ENCODE results near the gene CCDC6. TPM values are rescaled to one million over a fixed set of nuclear protein-coding genes. Genes with fewer than 3 reads are reported as not detected.

Gene CCDC6
- total RNA-seq, 1 experiment from 2014 or later = 58.4 TPM

DNA sequence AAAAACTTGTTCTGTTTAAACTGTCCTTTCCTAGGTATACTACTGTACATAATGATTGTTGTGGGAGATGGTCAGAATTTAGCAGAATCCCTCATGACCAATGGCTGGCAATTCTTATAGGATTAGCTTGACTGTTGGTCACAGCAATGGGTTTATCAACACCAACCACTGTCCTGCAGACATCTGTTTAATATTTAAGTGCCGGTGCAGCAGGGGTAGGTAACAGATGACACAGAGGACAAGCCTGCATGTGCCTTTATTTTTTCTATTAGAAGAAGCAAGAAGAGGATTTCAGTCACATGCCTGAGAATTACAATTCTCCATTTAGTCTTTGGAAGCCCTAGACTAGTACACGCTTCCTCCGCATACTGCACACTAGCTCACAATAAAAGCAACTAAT lies 48.4 kb downstream of the CCDC6 start:
- H3K36me3 Mint-ChIP-seq (ENCODE audit: insufficient read depth in 1 of 3, low read depth in 3 of 3) = peaks cover 12 to 25% (median 22%) of the 10 kb centered on the region in 3 experiments
- no peak overlapping the region for H3K56ac ChIP-seq (ENCODE audit: insufficient read length, low read depth, low read length)
- H4K8ac ChIP-seq (replicated peaks; ENCODE audit: insufficient read length, low read depth, low read length) = no peak overlapping the region
- no peak overlapping the region for H3K4ac ChIP-seq (ENCODE audit: low read depth, low read length)
- H2BK20ac ChIP-seq (ENCODE audit: low read depth, low read length, poor library complexity, severe bottlenecking) = no peak overlapping the region
- H3K18ac ChIP-seq (ENCODE audit: insufficient read length, low read depth, low read length) = no peak overlapping the region
- no peak overlapping the region for H2BK120ac ChIP-seq (ENCODE audit: low read depth, low read length, poor library complexity, severe bottlenecking)
- no peak overlapping the region for H3K4me3 Mint-ChIP-seq
- no peak overlapping the region for H2AK5ac ChIP-seq (ENCODE audit: insufficient read length, low read length)
- no peak overlapping the region for H3K4me2 ChIP-seq (ENCODE audit: insufficient read depth, insufficient read length, low read length)
- H3K9me3 ChIP-seq (ENCODE audit: control insufficient read depth, low read depth, low read length) = no peaks in the 10 kb centered on the region
- DNase-seq = no peak
- H3K27me3 ChIP-seq (ENCODE audit: insufficient read depth, low read length) = no peaks in the 10 kb centered on the region
- no peak overlapping the region for H4K5ac ChIP-seq (ENCODE audit: insufficient read length, low read depth, low read length)
- H3K9ac ChIP-seq (ENCODE audit: extremely low read depth, insufficient read length, low read length) = no peak overlapping the region
- H3K14ac ChIP-seq (ENCODE audit: insufficient read depth, low read length) = no peak overlapping the region
- H3K79me2 ChIP-seq (ENCODE audit: insufficient read depth, low read length) = peaks cover 28% of the 10 kb centered on the region; the same call in 1 of the 2 replicates
- H3K27ac Mint-ChIP-seq = no peak overlapping the region
- no peak overlapping the region for H2BK5ac ChIP-seq (ENCODE audit: insufficient read length, low read length)
- H3K27me3 Mint-ChIP-seq (ENCODE audit: low read depth) = no peaks in the 10 kb centered on the region
- H3K4me1 Mint-ChIP-seq = peaks cover 51 to 68% of the 10 kb centered on the region in 2 experiments
- peaks cover 2% of the 10 kb centered on the region for H3K79me1 ChIP-seq (ENCODE audit: insufficient read depth, low read depth, low read length, poor library complexity, severe bottlenecking)
- peaks cover 4 to 17% of the 10 kb centered on the region in 2 experiments; a peak in 4 of 5 replicates for H3K9me3 Mint-ChIP-seq
- no peak for TF ChIP-seq CTCF (conservative IDR thresholded peaks at IDR 0.05)
- H2AFZ ChIP-seq (ENCODE audit: low read length) = no peak overlapping the region
- no peak overlapping the region for H2BK15ac ChIP-seq (ENCODE audit: low read depth, low read length)
- no peak overlapping the region for H3K23ac ChIP-seq (ENCODE audit: insufficient read length, low read depth, low read length)
- no peaks in the 10 kb centered on the region for H3K23me2 ChIP-seq (ENCODE audit: insufficient read length, low read depth, low read length, poor library complexity, severe bottlenecking)
- H3T11ph ChIP-seq (ENCODE audit: low read length) = no peak overlapping the region
- no peak overlapping the region for H4K91ac ChIP-seq (ENCODE audit: insufficient read length, low read depth, low read length)
- no peaks in the 10 kb centered on the region for H4K20me1 ChIP-seq (ENCODE audit: control insufficient read depth, insufficient read depth, insufficient read length)
- no peak overlapping the region for H3K27ac ChIP-seq (ENCODE audit: insufficient read length, low read depth, low read length)
- WGBS (ENCODE audit: extremely low coverage, insufficient read length, low lambda C conversion rate) = no CpG with 5 or more reads among the region's 3 CpGs
- H2BK12ac ChIP-seq (ENCODE audit: insufficient read length, low read depth, low read length) = no peak overlapping the region
- peaks cover 3% of the 10 kb centered on the region; the same call in 1 of the 2 replicates for H3K4me1 ChIP-seq (ENCODE audit: insufficient read depth, low read length)
